Mucosa of stomach (tissue), 1 donor: ENCODE results near the gene CLSTN2.

Experiments
- H3K27me3 ChIP-seq: one replicate; pipeline ENCODE4 v1.7.0; 2013; ENCODE audit warnings: mild to moderate bottlenecking, low read length; ENCODE audit not compliant: control insufficient read depth, insufficient read depth
- H3K36me3 ChIP-seq: one replicate; pipeline ENCODE4 v1.7.0; 2013; ENCODE audit warnings: low read length; ENCODE audit not compliant: control insufficient read depth, insufficient read depth
- H3K4me1 ChIP-seq: one replicate; pipeline ENCODE4 v1.7.0; 2013; ENCODE audit warnings: mild to moderate bottlenecking, low read length; ENCODE audit not compliant: control insufficient read depth, insufficient read depth
- H3K4me3 ChIP-seq: one replicate; pipeline ENCODE4 v1.7.0; 2013; ENCODE audit warnings: low read length
- H3K9ac ChIP-seq: one replicate; pipeline ENCODE4 v1.7.0; 2013; ENCODE audit warnings: mild to moderate bottlenecking, low read length, moderate library complexity
- H3K9me3 ChIP-seq: one replicate; pipeline ENCODE4 v1.7.0; 2013; ENCODE audit warnings: mild to moderate bottlenecking, low read length, moderate library complexity; ENCODE audit not compliant: control insufficient read depth
- donor health status: Pancreatic carcinoma.

Gene CLSTN2

GRCh38 chr3:140384028-140384771 lies 449.2 kb downstream of the CLSTN2 start:
- no peaks in the 10 kb centered on the region for H3K27me3 ChIP-seq
- no peak overlapping the region for H3K9ac ChIP-seq
- peaks cover 5% of the 10 kb centered on the region for H3K4me1 ChIP-seq
- H3K4me3 ChIP-seq = peak overlapping the region; percentile 15
- no peaks in the 10 kb centered on the region for H3K36me3 ChIP-seq
- H3K9me3 ChIP-seq = no peaks in the 10 kb centered on the region

- H3K9me3 ChIP-seq = no peaks in the 10 kb centered on the region
- no peak overlapping the region for H3K4me3 ChIP-seq
- no peaks in the 10 kb centered on the region for H3K27me3 ChIP-seq
- no peak overlapping the region for H3K9ac ChIP-seq
- H3K4me1 ChIP-seq = peaks cover 5% of the 10 kb centered on the region
- H3K36me3 ChIP-seq = no peaks in the 10 kb centered on the region
Observed at GRCh38 chr3:140384876-140385275, 449.9 kb downstream of the CLSTN2 start.

GRCh38 chr3:140386357-140387100 lies 451.5 kb downstream of the CLSTN2 start:
- Histone ChIP-seq H3K36me3 (no peaks in the 10 kb centered on the region), H3K4me1 (peaks cover 5% of the 10 kb centered on the region), H3K9ac (no peak overlapping the region), H3K27me3 (no peaks in the 10 kb centered on the region), H3K9me3 (no peaks in the 10 kb centered on the region), H3K4me3 (no peak overlapping the region)

- Histone ChIP-seq H3K4me3 (no peak overlapping the region), H3K4me1 (peaks cover 5% of the 10 kb centered on the region), H3K9ac (no peak overlapping the region), H3K9me3 (no peaks in the 10 kb centered on the region), H3K36me3 (no peaks in the 10 kb centered on the region), H3K27me3 (no peaks in the 10 kb centered on the region)
Observed at GRCh38 chr3:140387244-140387643, 452.3 kb downstream of the CLSTN2 start.

- H3K36me3 ChIP-seq = no peaks in the 10 kb centered on the region
- no peak overlapping the region for H3K4me3 ChIP-seq
- H3K4me1 ChIP-seq = peaks cover 5% of the 10 kb centered on the region
- H3K9ac ChIP-seq = no peak overlapping the region
- no peaks in the 10 kb centered on the region for H3K9me3 ChIP-seq
- no peaks in the 10 kb centered on the region for H3K27me3 ChIP-seq
Observed at GRCh38 chr3:140388202-140388922, 453.4 kb downstream of the CLSTN2 start.

GRCh38 chr3:140391061-140391460 lies 456.1 kb downstream of the CLSTN2 start:
- Histone ChIP-seq H3K9ac (no peak overlapping the region), H3K27me3 (no peaks in the 10 kb centered on the region), H3K9me3 (no peaks in the 10 kb centered on the region), H3K4me3 (no peak overlapping the region), H3K4me1 (no peaks in the 10 kb centered on the region), H3K36me3 (no peaks in the 10 kb centered on the region)

- Histone ChIP-seq H3K27me3 (no peaks in the 10 kb centered on the region), H3K4me3 (no peak overlapping the region), H3K9me3 (no peaks in the 10 kb centered on the region), H3K9ac (no peak overlapping the region), H3K36me3 (no peaks in the 10 kb centered on the region), H3K4me1 (no peaks in the 10 kb centered on the region)
Observed at GRCh38 chr3:140394488-140395133, 459.6 kb downstream of the CLSTN2 start.

- no peak overlapping the region for H3K9ac ChIP-seq
- H3K9me3 ChIP-seq = no peaks in the 10 kb centered on the region
- no peak overlapping the region for H3K4me3 ChIP-seq
- H3K36me3 ChIP-seq = no peaks in the 10 kb centered on the region
- H3K27me3 ChIP-seq = no peaks in the 10 kb centered on the region
- no peaks in the 10 kb centered on the region for H3K4me1 ChIP-seq
Observed at GRCh38 chr3:140395134-140396075, 460.4 kb downstream of the CLSTN2 start.

GRCh38 chr3:140396110-140396509 lies 461.1 kb downstream of the CLSTN2 start:
- no peaks in the 10 kb centered on the region for H3K27me3 ChIP-seq
- no peaks in the 10 kb centered on the region for H3K9me3 ChIP-seq
- H3K9ac ChIP-seq = no peak overlapping the region
- no peaks in the 10 kb centered on the region for H3K4me1 ChIP-seq
- H3K36me3 ChIP-seq = no peaks in the 10 kb centered on the region
- no peak overlapping the region for H3K4me3 ChIP-seq

GRCh38 chr3:140397847-140398246 lies 462.9 kb downstream of the CLSTN2 start:
- no peaks in the 10 kb centered on the region for H3K9me3 ChIP-seq
- H3K27me3 ChIP-seq = no peaks in the 10 kb centered on the region
- H3K4me1 ChIP-seq = no peaks in the 10 kb centered on the region
- H3K9ac ChIP-seq = no peak overlapping the region
- no peaks in the 10 kb centered on the region for H3K36me3 ChIP-seq
- H3K4me3 ChIP-seq = no peak overlapping the region

- Histone ChIP-seq H3K9me3 (no peaks in the 10 kb centered on the region), H3K4me1 (no peaks in the 10 kb centered on the region), H3K36me3 (no peaks in the 10 kb centered on the region), H3K4me3 (no peak overlapping the region), H3K9ac (no peak overlapping the region), H3K27me3 (no peaks in the 10 kb centered on the region)
Observed at GRCh38 chr3:140398387-140398786, 463.4 kb downstream of the CLSTN2 start.
